Prostate gland (tissue), 2 donors: ENCODE data around the gene PNMA1. TPM values are rescaled to one million over a fixed set of nuclear protein-coding genes. Genes with fewer than 3 reads are reported as not detected.
A peak's percentile ranks its signal among the peaks of the same experiment; 100 is the strongest.

Experiments used
- DNase-seq: peaks from one replicate; pipeline ENCODE4 v3.0.0-alpha.2; 2019; ENCODE audit warnings: low spot score
- H3K27ac ChIP-seq, 2 donors: fragments of 200-600 bp; sonication (generic); 2 replicates each; pipeline ENCODE4 v1.5.1; 2017 to 2019
- H3K27me3 ChIP-seq: fragments of 200-600 bp; sonication (generic); replicated peaks from 2 replicates; pipeline ENCODE4 v1.5.1; 2019; ENCODE audit not compliant: insufficient read depth
- H3K36me3 ChIP-seq, 2 donors: fragments of 200-600 bp; sonication (generic); 1 replicate in 1 of 2; 2 replicates in 1 of 2; pipeline versions ENCODE4 v1.5.1 to v1.8.1; 2017 to 2019
- H3K4me1 ChIP-seq: fragments of 200-600 bp; sonication (generic); replicated peaks from 2 replicates; pipeline ENCODE4 v1.5.1; 2019
- H3K4me3 ChIP-seq, 2 donors: fragments of 200-600 bp; sonication (generic); 2 replicates each; pipeline ENCODE4 v1.5.1; 2017 to 2019
- H3K9me3 ChIP-seq: fragments of 200-600 bp; sonication (generic); 2 replicates; pipeline ENCODE4 v1.5.1; 2017
- CTCF ChIP-seq, 4 experiments: fragments of 200-600 bp in 2 of 4; fragments of 450-650 bp in 2 of 4; sonication (generic) in 2 of 4; IDR thresholded peaks; 1 replicate in 3 of 4; 2 replicates in 1 of 4; pipeline ENCODE4 v1.5.1; 2016 to 2019; ENCODE audit warnings: antibody characterized with exemption in 4 of 4, mild to moderate bottlenecking in 2 of 4, moderate library complexity in 2 of 4
- POLR2A ChIP-seq: fragments of 450-650 bp; IDR thresholded peaks from one replicate; pipeline ENCODE4 v1.6.1; 2016; ENCODE audit warnings: antibody characterized with exemption, mild to moderate bottlenecking
- POLR2AphosphoS5 ChIP-seq: sonication (generic); formaldehyde crosslinking; IDR thresholded peaks from one replicate; pipeline ENCODE4 v1.6.1; 2017; ENCODE audit warnings: antibody characterized with exemption
- WGBS: methylation state at CpG from one replicate; pipeline ENCODE4 v1.1.5; 2018; 5-methylcytosine and 5-hydroxymethylcytosine counted together
- intact Hi-C: fragments of 100-400 bp; cut with DNase I; formaldehyde crosslinking; loops from one replicate; pipeline ENCODE4 v1.14.2; 2022
- total RNA-seq, 2 donors: library from RNA; depleted of rRNA; stranded (reverse); fragments of >200 nt; gene quantifications; one replicate each; pipeline ENCODE4 v1.1.0, GENCODE V29; 2016

Gene PNMA1
- total RNA-seq, 2 donors from 2014 or later = 18.6 to 62.7 TPM

GRCh38 chr14:73739899-73740617, 25.9 kb upstream of the PNMA1 start:
- no peak for TF ChIP-seq POLR2AphosphoS5
- no peak for TF ChIP-seq CTCF (IDR thresholded peaks at IDR 0.05)
- TF ChIP-seq POLR2A = no peak
- Histone ChIP-seq H3K4me1 (peaks cover 53% of the 10 kb centered on the region), H3K27me3 (no peaks in the 10 kb centered on the region), H3K4me3 (no peak overlapping the region), H3K36me3 (peaks cover 0 to 20% of the 10 kb centered on the region in 2 donors), H3K27ac (peak overlapping the region; percentile 61 to 82), H3K9me3 (no peaks in the 10 kb centered on the region)
- intact Hi-C loops = no loop called here
- DNase-seq = no peak
- WGBS = 60% methylated on average over 12 of the region's 12 CpGs

DNA sequence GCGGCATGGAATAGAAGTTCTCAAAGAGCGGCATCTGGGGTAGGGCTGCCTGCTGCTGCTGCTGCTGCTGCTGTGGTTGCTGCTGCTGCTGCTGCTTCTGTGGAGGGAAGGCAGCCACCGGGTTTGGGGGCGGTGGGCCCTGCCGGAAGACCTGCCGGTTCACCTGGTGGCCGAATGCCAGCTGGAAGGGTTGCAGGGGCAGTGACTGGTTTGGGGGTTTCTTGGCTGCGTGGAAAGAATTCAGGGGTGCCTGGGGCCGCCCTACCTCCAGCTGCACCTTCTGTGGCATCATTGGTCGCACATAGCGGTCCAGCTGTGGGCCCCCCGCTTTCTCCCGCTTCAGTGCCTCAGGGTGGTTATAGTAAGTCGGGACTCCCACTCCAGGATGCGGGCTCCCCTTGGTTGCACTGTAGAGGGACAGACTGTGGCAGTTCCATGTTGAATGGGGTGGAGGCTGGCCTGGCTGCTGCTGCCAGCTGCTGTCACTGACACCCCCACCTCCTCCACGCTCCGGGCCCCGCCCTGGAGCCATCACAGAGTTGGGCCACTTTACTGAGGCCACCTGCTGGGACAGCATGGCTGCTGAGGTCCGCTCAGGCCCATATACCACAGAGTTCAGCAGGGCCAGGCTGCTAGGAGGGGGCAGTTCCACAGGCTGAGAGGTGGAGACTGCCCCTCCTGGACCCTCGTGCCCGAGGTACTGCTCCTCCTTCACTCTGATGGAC, 25.2 kb upstream of the PNMA1 start:
- Histone ChIP-seq H3K36me3 (peaks cover 0 to 20% of the 10 kb centered on the region in 2 donors), H3K4me1 (peaks cover 46% of the 10 kb centered on the region), H3K9me3 (no peaks in the 10 kb centered on the region), H3K27me3 (no peaks in the 10 kb centered on the region), H3K27ac (peak overlapping the region; percentile 61 to 82), H3K4me3 (no peak overlapping the region)
- DNase-seq = no peak
- intact Hi-C loops = no loop called here
- no peak for TF ChIP-seq CTCF (IDR thresholded peaks at IDR 0.05)
- TF ChIP-seq POLR2AphosphoS5 = no peak
- no peak for TF ChIP-seq POLR2A
- WGBS = 68% methylated on average over 18 of the region's 21 CpGs

DNA sequence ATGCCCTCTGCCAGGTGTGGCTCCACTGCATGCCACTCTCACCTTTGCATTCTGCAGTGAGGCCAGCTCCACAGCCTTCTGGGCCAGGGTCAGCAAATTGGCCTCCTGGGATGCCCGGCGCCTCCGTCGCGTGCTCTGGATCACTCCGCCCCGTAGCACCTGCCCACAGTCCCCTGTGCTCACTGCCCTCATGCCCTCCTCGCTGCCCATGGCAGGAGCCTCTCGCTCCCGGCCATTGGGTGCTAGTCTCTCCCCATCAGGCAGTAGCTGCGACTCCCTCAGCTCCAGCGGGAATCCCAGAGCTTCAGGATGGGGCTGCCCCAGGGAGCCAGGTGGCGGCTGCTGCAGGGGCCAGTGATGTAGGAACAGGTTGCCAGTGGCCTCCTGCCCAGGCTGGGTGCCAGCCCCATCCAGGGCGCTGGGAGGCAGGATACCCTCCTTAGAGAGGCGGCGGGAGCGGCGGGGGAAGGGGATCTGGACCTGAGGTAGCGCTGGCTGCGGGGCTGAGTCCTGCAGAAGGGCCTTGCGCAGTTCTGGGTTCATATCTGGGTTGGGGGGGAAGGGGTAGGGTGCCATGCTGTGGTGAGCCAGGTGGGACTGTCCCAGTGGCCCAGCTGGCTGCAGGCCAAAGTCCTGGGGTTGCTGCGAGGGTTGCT, 24.5 kb upstream of the PNMA1 start:
- H3K4me1 ChIP-seq = peaks cover 41% of the 10 kb centered on the region
- peak overlapping the region in 1 of 2 donors; percentile 82 for H3K27ac ChIP-seq

GRCh38 chr14:73736842-73737241, 22.7 kb upstream of the PNMA1 start:
- Histone ChIP-seq H3K4me1 (peaks cover 25% of the 10 kb centered on the region), H3K27ac (no peak overlapping the region), H3K27me3 (no peaks in the 10 kb centered on the region), H3K4me3 (no peak overlapping the region), H3K36me3 (peaks cover 0 to 20% of the 10 kb centered on the region in 2 donors), H3K9me3 (no peaks in the 10 kb centered on the region)
- 86% methylated on average over 13 of the region's 13 CpGs for WGBS
- TF ChIP-seq POLR2AphosphoS5 = no peak
- DNase-seq = no peak
- intact Hi-C loops = no loop called here

More for the DNA sequence above, 24.5 kb upstream of the PNMA1 start:
- WGBS = 93% methylated on average over 22 of the region's 22 CpGs
- DNase-seq = no peak
- TF ChIP-seq POLR2AphosphoS5 (no peak), POLR2A (no peak), CTCF (IDR thresholded peaks at IDR 0.05) (no peak)
- Histone ChIP-seq H3K36me3 (peaks cover 0 to 20% of the 10 kb centered on the region in 2 donors), H3K27me3 (no peaks in the 10 kb centered on the region), H3K4me3 (no peak overlapping the region), H3K9me3 (no peaks in the 10 kb centered on the region)
- intact Hi-C loops = no loop called here

DNA sequence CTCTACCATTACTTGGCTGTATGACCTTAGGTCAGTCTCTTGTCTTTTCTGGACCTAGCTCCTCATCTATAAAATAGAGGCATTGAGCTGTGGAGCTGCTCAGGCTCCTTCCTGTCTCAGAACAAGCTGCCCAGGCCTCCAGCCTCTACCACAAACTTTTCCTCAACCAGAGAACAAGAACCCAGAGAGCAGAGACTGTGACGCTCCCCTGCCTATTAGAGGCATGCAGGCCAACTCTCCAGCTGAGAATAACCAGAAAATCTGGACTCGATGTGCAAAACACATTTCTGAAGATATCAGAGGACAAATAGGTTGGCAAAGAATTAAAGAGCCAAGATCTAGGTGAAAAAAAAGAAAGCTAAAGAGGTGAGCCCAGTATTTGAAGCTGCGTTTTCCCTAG, 17.8 kb upstream of the PNMA1 start:
- no peaks in the 10 kb centered on the region for H3K27me3 ChIP-seq
- no peaks in the 10 kb centered on the region for H3K9me3 ChIP-seq
- peaks cover 0 to 9% of the 10 kb centered on the region in 2 donors for H3K36me3 ChIP-seq
- no peak overlapping the region for H3K4me3 ChIP-seq
- peaks cover 7% of the 10 kb centered on the region for H3K4me1 ChIP-seq
- intact Hi-C loops = no loop called here
- peak overlapping the region in 1 of 2 donors; percentile 6 for H3K27ac ChIP-seq
- no peak for DNase-seq
- TF ChIP-seq POLR2AphosphoS5 = no peak
- no peak for TF ChIP-seq POLR2A
- no peak for TF ChIP-seq CTCF (IDR thresholded peaks at IDR 0.05)
- 81% methylated on average over 3 of the region's 3 CpGs for WGBS
